GM19324 (cell line): ENCODE results near the gene TRPV5.

Experiments used
- ATAC-seq: cut with Tn5 transposase; IDR thresholded peaks from one replicate; pipeline ENCODE4 v1.9.1; 2021; ENCODE audit warnings: mild to moderate bottlenecking, moderate library complexity; ENCODE audit not compliant: unreplicated experiment, low FRiP score

TRPV5 gene

DNA sequence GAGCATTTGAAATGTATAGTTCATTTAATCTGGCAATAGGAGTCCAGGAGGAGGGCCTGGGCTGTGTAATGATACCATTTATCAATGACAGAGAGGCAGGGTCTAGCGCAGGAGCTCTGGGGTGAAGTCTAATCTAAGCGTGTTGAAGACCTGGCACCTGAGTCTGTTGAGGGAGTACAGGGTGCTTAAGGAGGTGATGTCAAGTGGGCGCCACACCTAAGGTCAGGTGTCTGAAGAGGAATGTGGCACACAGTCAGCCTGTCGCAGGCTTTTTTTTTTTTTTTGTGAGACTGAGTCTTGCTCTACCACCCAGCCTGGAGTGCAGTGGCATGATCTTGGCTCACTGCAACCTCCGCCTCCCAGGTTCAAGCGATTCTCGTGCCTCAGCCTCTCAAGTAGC lies 8.0 kb upstream of the TRPV5 start:
- ATAC-seq, result no peak

DNA sequence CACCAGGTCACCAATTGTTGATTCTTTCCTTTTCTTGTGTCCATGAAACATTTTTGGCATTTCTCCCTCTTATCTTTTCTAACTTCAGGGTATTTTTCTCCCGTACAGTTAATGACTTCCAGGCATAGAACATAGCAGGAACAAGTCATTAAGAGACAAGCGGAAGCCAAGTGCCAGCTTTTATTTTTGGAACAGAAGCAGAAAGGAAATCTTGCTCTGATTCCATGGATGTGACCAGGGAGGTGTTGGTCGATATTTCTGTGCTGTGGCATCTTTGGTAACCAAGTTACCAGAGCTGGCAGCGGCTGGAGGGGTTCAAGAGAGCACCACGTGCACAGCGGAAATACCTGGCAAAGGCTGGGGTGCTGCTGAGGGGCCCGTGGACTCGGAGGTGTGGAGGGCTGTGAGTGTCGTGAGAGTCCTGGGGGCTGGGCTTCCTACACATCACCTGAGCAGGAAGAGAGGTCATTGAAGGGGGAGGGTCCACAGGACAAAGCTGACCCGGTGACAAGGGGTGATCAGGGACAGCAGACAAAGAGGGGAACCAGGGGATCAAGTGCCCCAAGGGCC lies 7.5 kb upstream of the TRPV5 start:
- no peak for ATAC-seq

DNA sequence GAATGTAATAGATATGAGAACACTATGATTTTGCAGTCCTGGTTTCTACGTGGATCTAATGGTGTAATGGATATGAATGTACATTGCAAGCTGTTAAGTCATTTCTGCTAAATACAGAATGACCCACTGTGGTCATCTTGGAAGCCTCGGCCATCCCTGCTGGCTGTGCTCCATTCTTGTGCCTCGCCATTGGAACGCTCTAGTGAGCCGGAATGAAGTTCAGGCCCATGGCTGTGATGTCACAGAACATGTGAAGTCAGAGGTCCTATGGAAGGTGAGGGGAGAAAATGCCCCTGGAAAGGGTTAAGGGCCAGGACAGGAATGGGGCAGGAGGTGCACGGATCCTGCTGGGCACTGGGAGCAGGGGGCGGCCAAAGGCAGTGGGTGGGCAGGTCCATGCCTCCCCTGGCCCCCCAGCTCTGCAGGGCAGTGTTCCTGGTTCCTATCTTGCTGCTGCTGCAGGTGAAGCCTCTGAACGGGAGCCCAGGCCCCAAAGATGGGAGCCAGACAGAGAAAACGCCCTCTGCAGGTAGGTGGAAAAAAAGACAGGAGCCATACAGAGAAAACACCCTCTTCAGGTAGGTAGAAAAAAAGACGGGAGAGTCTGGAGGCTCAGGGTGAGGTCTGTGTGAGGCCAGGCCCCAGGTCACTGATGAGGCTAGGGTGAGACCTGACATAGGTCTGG lies 5.8 kb upstream of the TRPV5 start, which contains the start of gene LLCFC1:
Gene LLCFC1 (plus strand): TSS at position 259 of the 685 bp plus-strand sequence. CDS start 138 bp downstream, at position 397.
- ATAC-seq, result no peak

DNA sequence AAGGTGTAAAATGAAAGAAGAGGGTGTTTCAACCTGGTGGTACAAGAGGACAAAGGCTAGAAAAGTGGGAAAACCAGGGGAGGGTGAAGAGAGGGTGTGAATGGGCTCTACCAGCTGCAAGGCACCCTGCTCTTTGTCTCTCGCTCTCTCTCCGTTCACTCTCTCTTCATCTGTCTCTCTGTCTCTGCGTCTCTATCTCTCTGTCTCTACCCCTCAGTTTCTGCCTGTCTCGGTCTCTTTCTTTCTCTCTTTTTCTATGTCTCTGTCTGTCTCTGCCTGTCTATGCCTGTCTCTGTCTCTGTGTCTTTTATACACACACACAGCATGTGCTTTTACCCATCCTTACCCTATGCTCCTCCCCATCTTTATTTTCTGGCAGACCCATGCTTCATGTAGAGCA lies 5.1 kb upstream of the TRPV5 start:
- ATAC-seq, result no peak

DNA sequence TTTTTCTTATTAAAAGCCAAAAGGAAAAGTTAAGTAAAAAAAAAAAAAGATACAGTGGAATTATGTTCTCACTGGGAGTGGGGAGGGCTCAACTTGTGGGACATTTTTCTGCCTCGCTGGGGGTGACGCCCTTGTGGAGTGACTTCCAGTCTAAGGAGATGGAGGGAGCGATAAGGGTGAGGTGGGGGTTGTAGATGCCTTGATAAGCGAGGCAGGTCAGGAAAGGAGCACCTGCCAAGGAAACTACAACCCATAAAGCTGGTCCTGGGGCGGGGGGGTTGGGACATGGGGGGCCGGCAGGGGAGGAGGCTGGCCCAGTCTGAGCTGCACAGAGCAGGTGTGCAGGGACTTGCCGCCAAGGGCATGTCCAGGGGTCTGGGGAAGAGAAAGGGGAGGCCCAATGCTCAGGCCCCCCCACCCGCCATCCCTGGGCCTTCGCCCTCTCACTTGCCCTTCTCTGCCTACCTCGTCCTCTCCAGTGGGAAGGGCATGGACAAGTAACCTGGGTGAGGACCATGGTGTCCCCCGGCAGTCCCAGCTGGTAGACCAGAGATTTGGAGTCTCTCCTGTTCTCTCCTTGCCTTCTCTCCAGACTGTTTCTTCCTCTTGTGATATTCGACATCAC lies 2.5 kb upstream of the TRPV5 start:
- ATAC-seq, result no peak

DNA sequence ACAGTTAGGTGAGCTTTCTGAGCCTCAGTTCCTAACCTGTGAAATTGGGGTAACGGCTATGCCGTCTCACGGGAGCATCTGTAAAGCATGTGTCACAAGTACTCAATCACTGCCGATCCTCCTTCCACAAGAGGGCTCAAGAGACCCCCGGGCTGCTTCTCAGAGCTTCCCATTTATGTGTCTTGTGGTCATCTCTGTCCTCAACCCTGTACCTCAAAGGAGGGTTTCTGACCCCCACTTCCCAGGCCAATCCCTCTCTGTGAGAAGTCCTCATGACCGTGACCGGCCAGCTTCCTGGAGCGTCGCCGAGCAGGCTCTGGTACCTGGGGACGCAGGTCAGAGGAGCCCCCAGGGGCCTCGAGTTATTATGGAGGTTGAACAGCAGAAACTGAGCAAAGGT lies 510 bp upstream of the TRPV5 start:
- ATAC-seq, result no peak

DNA sequence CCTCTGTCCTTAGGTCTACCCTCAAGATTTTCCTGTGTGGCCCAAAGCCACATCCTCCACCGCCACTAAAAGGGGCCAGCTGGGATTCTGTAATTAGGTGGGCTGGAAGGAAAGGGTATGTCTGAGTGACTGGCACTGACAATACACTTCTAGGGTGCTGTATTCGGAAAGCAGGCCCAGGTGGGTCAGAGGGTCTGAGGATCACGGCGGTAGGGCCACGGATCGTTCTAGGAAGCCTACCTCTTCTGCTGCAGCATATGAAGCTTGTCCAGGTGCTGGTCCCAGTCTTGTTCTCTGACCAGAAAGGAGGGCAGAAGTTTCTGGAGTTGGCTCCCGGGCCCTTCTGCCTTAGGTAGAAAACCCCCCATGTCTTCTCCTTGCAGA lies 462 bp downstream of the TRPV5 start:
- ATAC-seq, result no peak

DNA sequence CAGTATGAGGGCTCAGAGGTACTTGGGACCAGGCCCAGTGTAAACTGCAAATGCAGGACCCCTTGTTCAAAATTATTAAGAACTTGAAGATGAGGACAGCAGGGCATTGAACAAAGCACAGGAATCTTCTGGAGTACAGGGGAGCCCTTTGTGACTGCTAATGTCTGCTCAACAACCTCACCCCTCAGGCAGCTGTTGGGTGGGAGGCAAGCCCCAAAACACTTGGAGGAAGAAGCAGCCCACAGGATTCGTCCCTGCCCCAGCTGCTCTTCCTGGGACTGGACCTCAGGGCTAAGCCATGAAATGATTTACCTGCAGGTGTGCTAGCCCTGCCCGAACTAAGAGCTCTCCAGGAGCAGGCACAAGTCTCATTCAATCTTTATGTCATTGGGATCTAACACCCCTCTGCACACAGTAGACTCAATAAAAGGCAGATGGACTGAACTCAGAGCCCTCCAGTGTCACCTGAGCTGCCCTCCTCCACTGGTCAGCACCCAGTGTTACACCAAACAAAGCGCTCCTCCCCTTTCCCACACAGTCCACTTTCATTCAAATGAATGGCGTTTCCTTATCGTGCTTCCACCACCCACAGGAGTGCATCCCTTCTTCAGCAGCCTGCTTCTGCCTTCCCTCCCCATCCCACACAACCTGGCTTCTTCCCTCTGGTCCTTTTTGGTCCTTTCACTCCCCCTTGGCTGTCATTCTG lies 1.0 kb downstream of the TRPV5 start:
- ATAC-seq, result no peak

DNA sequence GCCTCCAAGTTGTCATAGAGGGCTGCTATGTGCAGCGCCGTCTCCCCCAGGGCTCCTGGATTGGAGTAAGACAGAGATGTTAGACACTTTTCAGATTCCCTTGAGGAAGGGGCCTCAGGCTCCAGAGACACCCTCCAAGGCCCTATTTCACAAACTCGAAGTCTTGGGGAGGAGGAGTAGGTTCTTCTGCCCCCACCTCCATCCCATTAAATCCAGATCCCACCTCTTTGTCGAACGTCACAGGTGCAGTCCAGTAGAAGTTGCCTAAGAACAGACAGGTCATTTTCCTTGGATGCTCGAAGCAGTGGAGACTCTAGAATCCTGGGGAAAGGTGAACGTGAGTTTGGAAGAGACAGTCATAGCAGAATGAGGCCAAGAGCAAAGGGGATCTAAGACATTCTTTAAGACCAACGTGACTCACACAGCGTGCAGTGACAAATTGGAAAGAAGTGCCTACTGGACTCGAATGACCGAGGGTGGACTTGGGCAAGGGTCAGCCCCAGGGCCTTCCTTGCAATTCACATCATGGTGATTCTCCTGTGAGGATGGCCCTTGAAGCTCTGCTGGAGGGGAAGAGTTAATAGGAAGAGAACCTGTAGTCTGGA lies 3.3 kb downstream of the TRPV5 start:
- no peak for ATAC-seq

DNA sequence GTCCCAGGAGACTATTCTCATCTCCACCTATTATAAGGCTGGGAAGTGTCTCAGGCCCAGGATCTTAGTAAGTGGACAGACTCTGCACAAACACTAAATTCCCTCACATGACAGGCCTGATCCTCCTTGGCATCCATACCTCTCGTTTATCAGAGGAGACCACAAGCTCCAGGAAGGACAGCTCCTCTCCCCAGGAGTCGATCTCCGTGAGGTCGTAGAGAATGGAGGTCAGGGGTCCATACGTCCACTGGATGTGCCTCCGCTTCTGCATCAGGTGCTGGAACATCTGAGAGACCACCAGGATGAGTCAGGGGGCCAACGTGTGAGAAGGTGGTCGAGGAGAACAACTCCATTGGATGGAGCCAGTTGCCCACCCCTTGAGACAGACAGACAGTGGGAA lies 5.6 kb downstream of the TRPV5 start:
- no peak for ATAC-seq

DNA sequence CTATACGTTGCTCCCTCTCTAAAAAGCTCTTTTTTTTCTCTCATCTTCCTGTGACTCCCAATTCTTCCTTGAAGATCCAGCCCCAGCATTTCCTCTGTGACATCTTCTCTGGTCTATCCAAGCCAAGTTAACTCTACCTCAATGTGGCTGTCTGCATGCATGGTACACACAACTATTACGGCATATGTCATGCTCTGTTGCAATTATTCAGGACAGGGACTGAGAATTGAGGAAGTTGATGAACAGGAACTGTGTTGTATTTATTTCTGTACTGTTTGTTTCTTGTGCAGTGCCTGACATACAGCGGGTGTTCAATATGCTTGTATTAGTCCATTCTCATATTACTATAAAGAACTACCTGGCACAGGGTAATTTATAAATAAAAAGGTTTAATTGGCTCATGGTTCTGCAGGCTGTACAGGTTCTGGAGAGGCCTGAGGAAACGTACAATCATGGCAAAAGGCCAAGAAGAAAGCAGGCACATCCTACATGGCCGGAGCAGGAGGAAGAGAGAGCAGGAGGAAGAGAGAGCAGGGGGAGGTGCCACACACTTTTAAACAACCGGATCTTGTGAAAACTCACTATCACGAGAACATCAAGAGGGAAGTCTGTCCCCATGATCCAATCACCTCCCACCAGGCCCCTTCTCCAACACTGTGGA lies 6.3 kb downstream of the TRPV5 start:
- no peak for ATAC-seq

DNA sequence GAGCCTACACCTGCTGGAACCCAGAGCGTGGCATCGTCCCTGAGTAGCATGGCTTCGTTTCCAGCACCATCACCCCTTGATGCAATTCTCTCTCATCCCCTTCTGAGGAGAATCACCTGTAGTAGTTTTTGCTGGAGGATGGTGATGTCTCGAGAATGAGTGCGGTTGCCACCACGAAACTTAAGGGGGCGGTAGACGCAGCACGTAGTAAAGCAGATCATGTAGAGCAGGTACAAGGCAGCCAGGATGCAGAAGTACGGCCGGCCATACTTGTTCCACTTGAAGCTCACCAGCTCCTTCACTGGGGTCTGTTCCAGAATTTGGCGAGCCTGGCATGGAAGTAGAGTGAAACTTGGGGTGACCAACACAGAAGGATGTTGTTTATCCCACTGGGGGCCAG lies 8.1 kb downstream of the TRPV5 start:
- no peak for ATAC-seq

DNA sequence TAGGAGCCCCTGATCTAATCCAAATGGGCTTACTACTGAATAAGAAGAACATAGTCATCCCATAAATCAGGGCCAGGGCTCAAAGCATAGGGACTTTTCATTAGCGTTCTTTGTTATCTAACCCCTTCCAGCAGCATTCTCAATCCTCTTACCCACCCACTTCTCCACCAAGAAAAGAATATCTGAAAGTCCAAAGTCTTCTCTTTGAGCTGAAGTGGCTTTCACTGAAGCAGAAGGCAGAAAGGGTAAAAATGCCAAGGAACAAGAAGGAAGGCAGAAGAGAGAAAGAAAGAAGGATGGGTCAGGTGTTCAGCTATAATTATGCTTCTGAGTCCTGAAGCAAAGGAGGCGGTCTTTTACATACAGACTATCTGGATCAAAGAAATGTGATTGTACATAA lies 10.2 kb downstream of the TRPV5 start:
- no peak for ATAC-seq

DNA sequence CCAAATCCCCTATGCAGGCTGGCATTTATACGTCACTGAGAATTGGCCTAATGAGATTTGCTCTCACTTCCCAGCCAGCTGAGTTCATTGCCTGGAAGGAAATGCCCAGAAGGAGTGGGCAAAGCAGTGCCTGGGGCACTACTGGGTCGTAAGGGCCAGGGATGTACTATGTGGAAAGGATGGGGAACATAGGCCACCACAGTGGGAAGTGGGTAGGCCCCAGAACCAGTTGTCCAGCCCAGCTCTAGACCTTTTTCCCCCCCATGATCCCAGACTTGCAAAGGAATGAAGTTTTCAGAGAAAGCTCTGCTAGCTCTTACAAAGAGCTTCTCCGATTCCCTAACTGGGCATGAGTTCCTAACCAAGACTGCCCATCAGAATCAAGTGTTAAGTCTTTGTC lies 13.9 kb downstream of the TRPV5 start:
- no peak for ATAC-seq

DNA sequence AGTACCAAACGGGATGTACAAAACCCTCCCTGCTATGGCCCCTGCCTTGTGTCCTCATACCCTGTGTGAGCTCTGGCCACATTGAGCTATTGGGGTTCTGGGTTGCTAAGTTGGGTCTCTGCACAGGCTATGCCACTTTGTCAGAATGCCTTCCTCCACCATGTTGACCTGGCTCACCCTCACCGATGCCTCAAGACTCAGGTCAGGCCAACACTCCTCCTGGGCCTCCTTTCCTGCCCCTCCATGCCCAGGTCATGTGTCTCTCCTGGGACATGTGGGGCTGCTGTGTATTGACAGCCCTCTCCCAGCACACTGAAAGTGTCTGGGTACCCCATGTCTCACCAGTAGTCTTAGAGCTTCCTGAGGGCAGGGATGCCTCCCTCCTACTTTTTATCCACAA lies 14.6 kb downstream of the TRPV5 start:
- ATAC-seq, result no peak

DNA sequence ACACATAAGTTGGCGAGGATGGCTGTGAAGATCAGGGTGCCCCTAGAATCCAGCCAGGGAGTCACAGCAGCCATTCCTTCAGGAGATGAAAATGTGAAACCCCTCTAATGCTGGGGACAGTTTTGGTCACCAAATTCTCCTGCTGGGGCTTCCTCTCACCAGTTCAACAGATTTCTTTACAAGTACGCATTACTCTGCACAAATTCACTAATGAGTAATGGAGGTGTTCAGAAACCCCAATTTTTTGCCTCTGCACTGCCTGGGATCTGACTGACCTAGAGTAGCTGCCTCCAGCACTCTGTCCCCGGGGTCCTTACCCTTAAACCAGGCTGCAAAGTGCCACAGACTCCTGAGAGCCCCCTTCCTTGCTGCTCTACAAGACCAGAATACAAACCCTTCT lies 16.1 kb downstream of the TRPV5 start:
- no peak for ATAC-seq

DNA sequence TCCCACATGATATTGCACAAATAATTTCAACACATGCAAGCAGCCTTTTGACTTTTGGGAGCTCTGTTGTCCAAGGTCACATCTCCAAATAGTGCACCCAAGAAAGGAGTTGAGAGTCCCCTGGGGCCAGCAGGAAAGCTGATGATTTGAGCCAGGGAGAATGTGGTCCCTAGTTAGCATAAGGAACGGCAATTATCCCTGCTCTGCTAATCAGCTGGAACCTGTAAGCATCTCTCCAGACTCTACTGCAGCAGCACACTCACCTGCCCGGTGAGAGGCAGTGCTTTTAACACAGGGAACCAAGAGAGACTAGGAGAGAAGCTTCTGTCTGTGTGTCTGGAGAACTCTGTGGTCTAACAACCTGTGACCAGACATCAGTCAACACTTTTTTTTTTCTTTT lies 17.0 kb downstream of the TRPV5 start:
- ATAC-seq, result no peak

DNA sequence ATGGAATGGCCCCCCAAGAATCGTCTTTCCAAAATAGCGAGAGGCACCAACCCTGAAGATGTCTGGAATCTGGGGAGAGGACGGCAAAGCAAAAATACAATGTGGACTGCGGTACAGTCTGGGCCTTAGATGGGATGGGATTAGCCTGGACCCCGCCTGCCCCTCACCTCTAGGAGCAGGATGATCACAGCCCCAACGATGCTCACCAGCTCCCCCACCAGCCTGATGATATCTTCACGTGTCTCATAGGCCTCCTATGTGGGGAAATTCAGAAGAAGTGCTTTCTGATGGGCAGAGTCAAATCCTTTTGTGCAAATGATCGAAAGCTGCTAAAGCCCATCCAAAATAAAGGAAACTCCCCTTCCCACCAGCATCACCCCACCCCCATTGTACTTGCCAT lies 18.2 kb downstream of the TRPV5 start:
- ATAC-seq, result no peak

DNA sequence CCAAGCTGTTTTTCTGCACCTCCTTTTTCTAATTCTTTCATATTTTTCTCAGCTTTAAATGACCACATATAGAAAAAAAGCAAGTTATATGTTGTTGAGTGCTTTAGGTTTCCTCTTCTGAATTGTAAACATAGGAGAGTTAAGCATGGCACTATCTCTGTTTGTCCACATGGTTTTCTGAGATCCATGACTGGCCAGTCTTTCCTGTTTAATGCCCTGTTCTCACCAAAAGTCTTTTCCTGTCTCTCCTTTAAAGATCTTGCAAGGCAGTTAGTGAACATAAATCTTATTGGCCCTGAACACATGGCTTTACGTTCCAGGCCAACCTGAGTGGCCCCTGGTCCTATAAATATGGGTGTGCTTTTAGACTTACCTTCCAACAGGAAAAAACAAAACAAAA lies 19.4 kb downstream of the TRPV5 start:
- ATAC-seq, result no peak

DNA sequence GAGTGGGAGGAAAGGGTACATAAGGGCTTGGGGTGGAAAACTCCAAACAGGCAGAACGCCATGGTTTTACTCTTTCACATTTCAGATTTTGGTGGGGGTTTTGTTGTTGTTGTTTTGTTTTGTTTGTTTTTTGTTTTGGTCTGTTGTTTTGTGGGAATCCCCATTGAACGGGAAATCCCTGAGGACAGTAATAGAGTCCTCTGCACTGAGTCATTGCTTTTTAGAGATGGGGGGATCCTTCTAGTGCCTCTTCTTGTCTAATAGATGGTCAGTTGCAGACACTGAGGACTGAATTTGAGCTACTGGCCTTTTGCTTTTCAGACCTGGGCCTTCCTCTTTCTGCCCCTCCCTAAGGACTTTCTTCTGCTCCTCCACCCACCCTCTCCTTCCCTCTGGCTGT lies 20.0 kb downstream of the TRPV5 start:
- ATAC-seq, result no peak

DNA sequence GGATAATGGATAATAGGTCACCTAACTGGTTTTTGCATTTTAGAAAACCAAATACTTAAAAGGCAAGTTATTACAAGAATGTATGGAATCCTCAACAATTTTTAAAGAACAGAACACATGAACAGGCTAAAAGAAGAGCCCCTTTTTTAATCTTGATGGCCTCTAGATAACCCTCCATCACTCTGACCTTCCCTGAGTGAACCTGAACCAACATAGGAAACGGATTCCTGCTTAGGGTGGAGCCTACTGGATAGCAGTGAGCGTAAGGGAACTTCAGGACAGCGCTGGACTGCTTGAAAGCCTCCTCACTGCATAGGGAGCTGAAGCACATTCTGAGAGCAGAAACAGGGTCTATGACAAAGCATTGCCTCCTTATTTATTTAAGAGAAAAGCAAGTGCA lies 20.5 kb downstream of the TRPV5 start:
- no peak for ATAC-seq
